Epithelial cell of esophagus (primary cell): ENCODE data around the gene PNKD.

ENCODE experiments used
- DNase-seq: peaks from one replicate; pipeline ENCODE4 v3.0.0; 2010; ENCODE audit warnings: low read depth
- H3K4me3 ChIP-seq: 2 replicates; pipeline ENCODE4 v1.5.1; 2011; ENCODE audit warnings: mild to moderate bottlenecking, low read length, control low read depth
- CTCF ChIP-seq: IDR thresholded peaks from 2 replicates; pipeline ENCODE4 v1.5.1; 2011; ENCODE audit warnings: low read depth, mild to moderate bottlenecking, low read length, control low read depth, inconsistent platforms; ENCODE audit not compliant: insufficient read depth; ENCODE audit errors: missing control alignments

PNKD gene

GRCh38 chr2:218229239-218229638 lies 41.1 kb upstream of the PNKD start:
- no peak overlapping the region for H3K4me3 ChIP-seq
- TF ChIP-seq CTCF: no peak
- DNase-seq: peak; percentile 86

GRCh38 chr2:218229851-218230250 lies 40.5 kb upstream of the PNKD start:
- no peak overlapping the region for H3K4me3 ChIP-seq
- peak; percentile 82 for DNase-seq
- TF ChIP-seq CTCF: no peak

- peak; percentile 48 for TF ChIP-seq CTCF
- peak; percentile 41 for DNase-seq
- no peak overlapping the region for H3K4me3 ChIP-seq
Observed at GRCh38 chr2:218230882-218231281, 39.4 kb upstream of the PNKD start.

GRCh38 chr2:218233543-218233942 lies 36.8 kb upstream of the PNKD start:
- no peak for TF ChIP-seq CTCF
- H3K4me3 ChIP-seq: no peak overlapping the region
- no peak for DNase-seq

- no peak overlapping the region for H3K4me3 ChIP-seq
- no peak for TF ChIP-seq CTCF
Observed at GRCh38 chr2:218234521-218234920, 35.8 kb upstream of the PNKD start.

GRCh38 chr2:218235017-218235416 lies 35.3 kb upstream of the PNKD start:
- no peak overlapping the region for H3K4me3 ChIP-seq
- no peak for DNase-seq
- TF ChIP-seq CTCF: no peak

More at GRCh38 chr2:218234521-218234920, 35.8 kb upstream of the PNKD start:
- no peak for DNase-seq

- TF ChIP-seq CTCF: no peak
- no peak overlapping the region for H3K4me3 ChIP-seq
- no peak for DNase-seq
Observed at GRCh38 chr2:218236829-218237228, 33.5 kb upstream of the PNKD start.
